CD4-positive, alpha-beta T cell treated with Interleukin-17A for 4 hours (primary cell): ENCODE data around the gene LUC7L.
A peak's percentile ranks its signal among the peaks of the same experiment; 100 is the strongest.
"Not testable (repeated sequence)": the region's sequence is repeated elsewhere in the genome, so short reads cannot be mapped to it uniquely, and the experiment has no call there.

Source experiments
- DNase-seq: peaks from one replicate; pipeline ENCODE4 v3.0.0-alpha.2; 2020; ENCODE audit warnings: mixed read lengths

The LUC7L gene

GRCh38 chr16:228852-229730, at the start of gene LUC7L:
Gene LUC7L, minus strand, starts transcription at chr16:229449. Its CDS starts 110 bp downstream, at chr16:229339.
- peak; percentile 88 for DNase-seq

GRCh38 chr16:278863-279366, 49.7 kb upstream of the LUC7L start:
- DNase-seq, result peak; percentile 15

GRCh38 chr16:276426-277077, 47.3 kb upstream of the LUC7L start:
- no peak for DNase-seq

GRCh38 chr16:275786-276232, 46.6 kb upstream of the LUC7L start, which contains the start of gene RGS11:
Gene RGS11, minus strand, starts transcription at chr16:275944. Its CDS starts 33 bp downstream, at chr16:275911.
- no peak for DNase-seq

GRCh38 chr16:275041-275641, 45.9 kb upstream of the LUC7L start:
- DNase-seq, result peak; percentile 18

- DNase-seq, result no peak
Measured at GRCh38 chr16:273547-274421, 44.5 kb upstream of the LUC7L start.

- DNase-seq, result no peak
Measured at GRCh38 chr16:272633-273546, 43.6 kb upstream of the LUC7L start.

GRCh38 chr16:270381-271255, 41.4 kb upstream of the LUC7L start:
- DNase-seq, result no peak

- no peak for DNase-seq
Measured at GRCh38 chr16:269061-269796, 40.0 kb upstream of the LUC7L start.

GRCh38 chr16:268141-269053, 39.1 kb upstream of the LUC7L start:
- DNase-seq, result no peak

- DNase-seq, result not testable (repeated sequence)
Measured at GRCh38 chr16:267562-267961, 38.3 kb upstream of the LUC7L start.

GRCh38 chr16:266258-267164, 37.3 kb upstream of the LUC7L start:
- no peak for DNase-seq

- DNase-seq, result no peak
Measured at GRCh38 chr16:265711-266110, 36.5 kb upstream of the LUC7L start.

- no peak for DNase-seq
Measured at GRCh38 chr16:265002-265529, 35.8 kb upstream of the LUC7L start.

- DNase-seq, result no peak
Measured at GRCh38 chr16:264440-264951, 35.2 kb upstream of the LUC7L start.

- no peak for DNase-seq
Measured at GRCh38 chr16:263944-264343, 34.7 kb upstream of the LUC7L start.
